A673 (cell line): ENCODE results near the gene PARM1. TPM values are rescaled to one million over a fixed set of nuclear protein-coding genes. Genes with fewer than 3 reads are reported as not detected.

Source experiments
- BruUV-seq: library from RNA; stranded (reverse); fragments of 400-500 nt; replicated peaks from 2 replicates; lab custom pipeline; 2021; lab: Mats Ljungman, UMichigan
- CTCF ChIA-PET: fragments of 300-600 bp; sonication (Branson Sonifier 250); formaldehyde crosslinking; loops from one replicate; lab custom pipeline; 2022; ENCODE audit warnings: antibody characterized with exemption; lab: Charles Lee
- POLR2A ChIA-PET: fragments of 300-600 bp; sonication (Branson Sonifier 250); formaldehyde crosslinking; loops from one replicate; lab custom pipeline; 2022; ENCODE audit warnings: antibody characterized with exemption; ENCODE audit not compliant: low non-redundant PET; lab: Charles Lee
- DNase-seq: peaks from one replicate; pipeline ENCODE4 v3.0.0-alpha.2; 2015; ENCODE audit warnings: low spot score
- H3K27ac ChIP-seq: fragments of 200-600 bp; sonication (generic); 2 replicates; pipeline ENCODE4 v1.5.1; 2016; ENCODE audit warnings: mixed run types, low read depth, mild to moderate bottlenecking, mixed read lengths, antibody characterized with exemption, low read length; ENCODE audit not compliant: poor library complexity, severe bottlenecking
- H3K27me3 ChIP-seq: fragments of 200-600 bp; sonication (generic); replicated peaks from 2 replicates; pipeline ENCODE4 v1.6.1; 2017; ENCODE audit warnings: mixed run types, low read depth, mild to moderate bottlenecking, mixed read lengths, antibody characterized with exemption, low read length; ENCODE audit not compliant: insufficient read depth, poor library complexity
- H3K36me3 ChIP-seq: fragments of 200-600 bp; sonication (generic); 2 replicates; pipeline ENCODE4 v1.6.1; 2016; ENCODE audit warnings: mixed run types, mild to moderate bottlenecking, mixed read lengths, antibody characterized with exemption, low read length; ENCODE audit not compliant: insufficient read depth, poor library complexity, severe bottlenecking
- H3K4me1 ChIP-seq: fragments of 200-600 bp; sonication (generic); 2 replicates; pipeline ENCODE4 v1.6.1; 2017; ENCODE audit warnings: mixed run types, mild to moderate bottlenecking, mixed read lengths, antibody characterized with exemption, low read length; ENCODE audit not compliant: insufficient read depth, poor library complexity, severe bottlenecking
- H3K4me3 ChIP-seq: fragments of 200-600 bp; sonication (generic); 2 replicates; pipeline ENCODE4 v1.5.1; 2016; ENCODE audit warnings: low read depth, mixed run types, mild to moderate bottlenecking, mixed read lengths, low read length; ENCODE audit not compliant: poor library complexity, severe bottlenecking
- H3K9me3 ChIP-seq: fragments of 200-600 bp; sonication (generic); 2 replicates; pipeline ENCODE4 v1.6.1; 2016; ENCODE audit warnings: mixed run types, low read depth, mild to moderate bottlenecking, mixed read lengths, antibody characterized with exemption, low read length; ENCODE audit not compliant: poor library complexity, severe bottlenecking
- CTCF ChIP-seq: fragments of 300-800, 200-600 bp; sonication (generic); conservative IDR thresholded peaks from 2 replicates; pipeline ENCODE4 v1.5.1; 2017; ENCODE audit warnings: low read depth, mild to moderate bottlenecking, antibody characterized with exemption, low read length, moderate library complexity, mixed read lengths
- EZH2 ChIP-seq: fragments of 200-600 bp; sonication (generic); IDR thresholded peaks from 2 replicates; pipeline ENCODE4 v1.6.1; 2017; ENCODE audit warnings: borderline replicate concordance, low read depth, mild to moderate bottlenecking, mixed read lengths, antibody characterized with exemption, low read length; ENCODE audit not compliant: poor library complexity, severe bottlenecking
- intact Hi-C: fragments of 100-400 bp; cut with micrococcal nuclease; formaldehyde crosslinking; loops from one replicate; pipeline ENCODE4 v1.10.0; 2022; ENCODE audit not compliant: unreplicated experiment
- total RNA-seq: library from RNA; stranded (reverse); gene quantifications from 2 replicates; pipeline ENCODE4 v1.2.3, GENCODE V29; 2021

Gene PARM1
- total RNA-seq, 1 experiment from 2014 or later = 12.3 TPM

- H3K9me3 ChIP-seq = no peaks in the 10 kb centered on the region
- H3K27me3 ChIP-seq = no peaks in the 10 kb centered on the region
- CTCF ChIA-PET = no interaction called here
- DNase-seq = no peak
- H3K27ac ChIP-seq = no peak overlapping the region
- no peaks in the 10 kb centered on the region for H3K36me3 ChIP-seq
- no peak overlapping the region for H3K4me3 ChIP-seq
- H3K4me1 ChIP-seq = no peaks in the 10 kb centered on the region
- TF ChIP-seq EZH2 (no peak), CTCF (no peak)
- intact Hi-C loops = no loop called here
- no TSS peak for BruUV-seq
- POLR2A ChIA-PET = no interaction called here
Measured at GRCh38 chr4:74920704-74921103, 12.2 kb upstream of the PARM1 start.

GRCh38 chr4:74921490-74921889, 11.4 kb upstream of the PARM1 start:
- Histone ChIP-seq H3K4me1 (no peaks in the 10 kb centered on the region), H3K36me3 (no peaks in the 10 kb centered on the region), H3K9me3 (no peaks in the 10 kb centered on the region), H3K27me3 (no peaks in the 10 kb centered on the region), H3K4me3 (no peak overlapping the region), H3K27ac (no peak overlapping the region)
- POLR2A ChIA-PET = no interaction called here
- CTCF ChIA-PET = no interaction called here
- BruUV-seq = no TSS peak
- intact Hi-C loops = no loop called here
- no peak for DNase-seq
- no peak for TF ChIP-seq CTCF
- no peak for TF ChIP-seq EZH2

GRCh38 chr4:74926007-74926406, 6.9 kb upstream of the PARM1 start:
- BruUV-seq = no TSS peak
- Histone ChIP-seq H3K4me3 (no peak overlapping the region), H3K36me3 (no peaks in the 10 kb centered on the region), H3K27ac (no peak overlapping the region), H3K27me3 (no peaks in the 10 kb centered on the region), H3K4me1 (no peaks in the 10 kb centered on the region), H3K9me3 (no peaks in the 10 kb centered on the region)
- intact Hi-C loops = no loop called here
- ChIA-PET POLR2A (no interaction called here), CTCF (no interaction called here)
- DNase-seq = no peak
- TF ChIP-seq CTCF (no peak), EZH2 (no peak)
